Kidney capillary endothelial cell (primary cell): Measurements from ENCODE around the gene MMP24.
A peak's percentile ranks its signal among the peaks of the same experiment; 100 is the strongest.
"Not testable (repeated sequence)": the region's sequence is repeated elsewhere in the genome, so short reads cannot be mapped to it uniquely, and the experiment has no call there.

ENCODE experiments used
- DNase-seq: peaks from one replicate; pipeline ENCODE4 v3.0.0-alpha.2; 2018; ENCODE audit warnings: low spot score

The MMP24 gene

DNA sequence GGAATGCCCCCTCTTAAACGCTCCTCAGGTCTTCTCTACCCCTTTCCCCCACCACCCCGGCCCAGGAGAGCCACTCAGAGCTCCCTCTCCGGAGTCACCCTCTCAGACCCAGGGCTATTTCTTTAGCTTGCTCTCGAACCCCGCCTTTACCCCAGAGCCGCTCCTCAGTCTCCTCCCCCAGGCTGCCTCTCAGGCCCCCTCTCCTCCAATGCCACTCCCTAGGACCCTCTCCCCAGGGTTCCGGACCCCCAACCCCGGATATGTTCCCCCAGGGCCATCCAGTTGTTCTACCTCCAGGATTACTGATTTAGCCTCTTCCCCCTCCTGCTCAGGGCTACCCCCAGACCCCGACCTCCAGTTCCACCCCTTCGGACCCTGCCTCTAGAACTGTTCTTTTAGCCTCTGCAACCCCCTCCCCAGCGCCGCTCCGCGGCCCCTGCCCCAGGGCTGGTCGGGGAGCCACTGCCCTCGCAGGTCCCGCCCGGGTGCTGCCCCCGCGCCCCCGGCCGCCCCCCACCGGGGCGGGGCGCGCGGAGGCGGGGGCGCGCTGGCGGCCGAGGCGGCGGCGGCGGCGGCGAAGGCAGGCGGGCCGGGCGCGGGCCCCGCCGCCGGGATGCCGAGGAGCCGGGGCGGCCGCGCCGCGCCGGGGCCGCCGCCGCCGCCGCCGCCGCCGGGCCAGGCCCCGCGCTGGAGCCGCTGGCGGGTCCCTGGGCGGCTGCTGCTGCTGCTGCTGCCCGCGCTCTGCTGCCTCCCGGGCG is at the start of gene MMP24:
Gene MMP24 (plus strand): TSS at position 565 of the 758 bp plus-strand sequence. CDS start 49 bp downstream, at position 614.
- DNase-seq = no peak

- DNase-seq = no peak
Observed at GRCh38 chr20:35179292-35180212, 46.9 kb upstream of the MMP24 start.

GRCh38 chr20:35180266-35180665 is 46.2 kb upstream of the MMP24 start:
- DNase-seq = no peak

DNA sequence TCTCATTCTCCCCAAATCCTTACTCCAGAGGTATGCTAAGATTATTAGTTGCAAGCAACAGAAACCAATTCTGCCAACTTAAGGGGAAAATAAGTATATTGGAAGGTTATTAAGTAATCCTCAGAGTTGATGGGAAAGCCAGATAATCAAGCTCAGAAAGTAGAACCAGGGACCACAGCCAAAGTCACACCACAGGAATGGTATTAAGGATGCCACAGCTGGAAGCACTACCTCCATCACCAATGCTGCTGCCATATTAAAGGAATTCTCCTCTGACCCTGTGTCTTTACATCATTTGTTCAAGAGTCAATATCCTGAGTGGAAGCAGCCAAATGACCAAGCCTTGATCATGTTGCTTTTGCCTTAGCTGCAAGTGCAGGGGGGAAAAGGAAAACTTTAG is 44.8 kb upstream of the MMP24 start:
- no peak for DNase-seq

DNA sequence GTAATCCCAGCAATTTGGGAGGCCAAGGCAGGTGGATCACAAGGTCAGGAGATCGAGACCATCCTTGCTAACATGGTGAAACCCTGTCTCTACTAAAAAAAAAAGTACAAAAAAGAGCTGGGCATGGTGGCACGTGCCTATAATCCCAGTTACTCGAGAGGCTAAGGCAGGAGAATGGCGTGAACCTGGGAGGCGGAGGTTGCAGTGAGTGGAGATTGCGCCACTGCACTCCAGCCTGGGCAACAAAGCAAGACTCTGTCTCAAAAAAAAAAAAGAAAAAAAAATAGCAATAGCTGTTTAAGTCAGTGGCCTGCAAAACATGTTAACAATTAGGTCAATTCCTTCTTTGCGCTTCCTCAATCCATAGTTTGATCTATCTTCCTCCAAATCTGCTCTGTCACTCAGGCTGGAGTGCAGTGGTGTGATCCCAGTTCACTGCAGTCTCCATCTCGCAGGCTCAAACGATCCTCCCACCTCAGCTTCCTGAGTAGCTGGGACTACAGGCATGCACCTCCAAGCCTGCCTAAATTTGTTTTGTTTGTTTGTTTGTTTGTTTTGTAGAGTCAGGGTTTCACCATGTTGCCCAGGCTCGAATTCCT is 39.7 kb upstream of the MMP24 start:
- DNase-seq = not testable (repeated sequence)

DNA sequence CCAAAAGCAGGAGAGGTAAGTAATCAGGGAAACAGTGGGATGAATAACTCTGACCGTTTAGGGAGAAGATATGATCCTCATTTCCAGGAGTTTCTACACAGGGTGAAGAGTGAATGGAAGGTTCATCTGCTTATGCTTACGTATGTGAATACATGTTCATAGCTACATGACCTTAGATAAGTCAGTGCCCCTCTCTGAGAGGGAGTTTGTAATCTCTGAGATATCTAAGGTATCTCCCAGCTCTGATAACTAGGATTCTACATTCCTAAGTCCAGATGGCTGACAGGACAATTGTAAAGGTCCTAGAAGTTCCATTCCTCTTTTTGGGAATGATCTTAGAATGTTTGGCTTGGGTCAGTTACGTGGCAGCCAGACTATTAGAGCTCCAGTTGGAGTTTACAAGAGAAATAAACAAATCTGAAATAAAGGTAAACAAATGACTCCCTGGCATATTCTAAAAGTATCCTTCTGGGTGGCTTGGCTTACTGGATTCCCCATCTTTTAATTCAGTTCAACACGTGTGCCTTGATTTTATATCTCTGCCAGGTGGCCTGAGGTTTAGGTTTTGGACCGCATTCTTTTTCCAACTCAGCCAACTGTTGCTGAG is 38.8 kb upstream of the MMP24 start:
- no peak for DNase-seq

- DNase-seq = not testable (repeated sequence)
Observed at GRCh38 chr20:35189223-35189622, 37.3 kb upstream of the MMP24 start.

DNA sequence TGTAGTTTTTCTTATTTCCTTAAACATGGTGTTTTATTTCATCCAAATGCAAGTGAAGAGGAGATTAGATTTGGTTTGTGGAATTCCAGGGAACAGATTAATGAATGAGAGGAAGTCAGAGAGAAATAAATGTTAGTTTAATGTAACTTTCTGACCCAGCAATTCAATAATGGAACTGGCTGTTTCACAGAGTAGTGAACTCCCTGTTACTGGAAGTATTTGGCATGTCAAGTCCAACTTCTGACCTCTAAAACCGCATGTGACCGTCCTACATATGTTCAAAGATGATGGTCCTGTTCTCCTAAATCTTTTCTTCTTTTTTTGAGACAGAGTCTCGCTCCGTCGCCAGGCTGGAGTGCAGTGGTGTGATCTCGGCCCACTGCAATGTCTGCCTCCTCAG is 35.9 kb upstream of the MMP24 start:
- DNase-seq = no peak

DNA sequence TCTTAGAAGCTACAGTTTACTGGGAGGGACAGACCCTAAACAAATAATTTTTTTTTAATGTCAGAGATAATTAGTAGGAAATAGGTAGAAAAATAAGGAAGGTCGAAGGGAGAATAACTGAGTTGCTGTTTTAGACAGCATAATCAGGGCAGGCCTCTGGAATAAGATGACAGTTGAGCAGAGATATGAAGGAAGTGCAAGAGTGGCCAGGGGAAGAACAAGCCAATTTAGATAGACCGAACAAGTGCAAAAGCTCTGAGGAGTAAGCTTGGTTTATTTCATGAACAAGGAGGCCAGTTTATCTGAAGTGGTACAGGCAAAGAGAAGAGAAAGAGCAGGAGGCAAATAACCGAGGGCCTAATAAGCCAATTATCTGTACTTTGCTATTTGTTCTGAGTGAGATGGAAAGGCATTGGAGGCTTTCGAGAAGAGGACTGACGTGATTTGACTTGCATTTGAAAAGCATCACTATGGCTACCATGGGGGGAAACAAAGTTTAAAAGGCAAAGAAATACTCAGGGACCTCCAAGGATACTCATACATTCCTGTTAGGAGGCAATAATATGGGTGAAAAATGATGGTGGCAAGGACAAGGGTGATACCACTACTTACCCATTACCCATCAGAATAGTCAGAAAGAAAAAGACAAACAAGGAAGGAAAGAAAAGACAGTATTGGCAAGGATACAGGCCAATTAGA is 34.9 kb upstream of the MMP24 start:
- DNase-seq = no peak

GRCh38 chr20:35192118-35192872 is 34.2 kb upstream of the MMP24 start:
- no peak for DNase-seq

- DNase-seq = not testable (repeated sequence)
Observed at GRCh38 chr20:35193031-35193791, 33.3 kb upstream of the MMP24 start.

DNA sequence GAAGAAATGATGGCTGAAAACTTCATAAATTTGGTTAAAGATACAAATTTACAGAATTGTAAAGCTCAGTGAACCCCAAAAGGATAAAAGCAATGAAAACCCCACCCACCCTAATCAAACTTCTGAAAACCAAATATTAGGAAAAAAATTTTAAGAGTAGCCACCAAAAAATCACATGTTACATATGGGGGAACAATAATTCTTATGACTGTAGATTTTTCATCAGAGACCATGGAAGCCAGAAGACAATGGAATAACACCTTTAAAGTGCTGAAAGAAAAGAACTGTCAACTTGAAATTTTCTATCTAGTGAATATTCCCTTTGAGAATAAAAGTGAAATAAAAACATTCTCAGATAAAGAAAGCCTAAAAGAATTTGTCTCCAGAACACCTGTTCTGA is 30.2 kb upstream of the MMP24 start:
- no peak for DNase-seq

DNA sequence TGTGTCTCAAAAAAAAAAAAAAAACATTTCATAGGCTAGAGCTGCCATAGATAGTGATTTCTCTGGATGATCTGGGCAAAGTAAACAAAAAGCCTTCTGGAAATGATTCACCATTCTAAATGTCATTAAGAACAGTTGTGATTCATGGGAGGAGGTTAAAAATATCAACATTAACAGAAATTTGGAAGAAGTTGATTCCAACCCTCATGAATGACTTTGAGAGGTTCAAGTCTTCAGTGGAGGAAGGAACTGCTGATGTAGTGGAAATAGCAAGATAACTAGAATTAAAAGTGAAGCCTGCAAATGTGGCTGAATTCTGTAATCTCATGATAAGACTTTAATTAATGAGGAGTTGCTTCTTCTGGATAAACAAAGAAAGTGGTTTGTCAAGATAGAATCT is 26.8 kb upstream of the MMP24 start:
- DNase-seq = peak; percentile 18

DNA sequence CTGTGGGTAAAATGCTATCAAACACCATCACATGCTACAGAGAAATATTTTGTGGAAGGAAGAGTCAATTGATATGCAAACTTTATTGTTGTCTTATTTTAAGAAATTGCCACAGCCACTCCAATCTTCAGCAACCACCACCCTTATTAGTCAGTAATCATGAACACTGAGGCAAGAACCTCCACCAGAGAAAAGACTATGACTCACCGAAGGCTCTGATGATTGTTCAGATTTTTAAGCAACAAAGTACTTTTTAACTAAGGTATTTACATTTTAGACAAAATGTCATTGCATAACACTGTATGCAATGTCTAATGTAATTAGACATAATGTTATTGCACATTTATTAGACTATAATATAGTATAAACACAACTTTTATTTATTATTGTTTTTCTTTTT is 26.2 kb upstream of the MMP24 start:
- DNase-seq = peak; percentile 38

- DNase-seq = not testable (repeated sequence)
Observed at GRCh38 chr20:35201467-35201866, 25.0 kb upstream of the MMP24 start.

DNA sequence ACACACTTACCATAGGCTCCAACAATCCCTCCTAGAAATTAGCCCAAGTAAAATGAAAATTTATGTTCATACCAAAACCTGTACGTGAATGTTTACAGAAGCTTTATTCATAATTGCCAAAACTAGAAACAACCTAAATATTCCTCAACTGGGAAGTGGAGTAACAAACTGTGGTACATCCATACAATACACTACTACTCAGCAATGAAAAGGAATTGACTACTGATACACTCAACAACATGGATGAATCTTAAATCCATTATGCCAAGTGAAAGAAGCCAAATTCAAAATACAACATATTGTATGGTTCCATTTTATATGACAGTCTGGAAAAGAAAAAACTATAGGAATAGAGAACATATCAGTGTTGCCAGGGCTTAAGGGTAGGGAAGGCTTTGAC is 19.7 kb upstream of the MMP24 start:
- no peak for DNase-seq

- DNase-seq = peak; percentile 80
Observed at GRCh38 chr20:35207950-35208611, 18.4 kb upstream of the MMP24 start.

DNA sequence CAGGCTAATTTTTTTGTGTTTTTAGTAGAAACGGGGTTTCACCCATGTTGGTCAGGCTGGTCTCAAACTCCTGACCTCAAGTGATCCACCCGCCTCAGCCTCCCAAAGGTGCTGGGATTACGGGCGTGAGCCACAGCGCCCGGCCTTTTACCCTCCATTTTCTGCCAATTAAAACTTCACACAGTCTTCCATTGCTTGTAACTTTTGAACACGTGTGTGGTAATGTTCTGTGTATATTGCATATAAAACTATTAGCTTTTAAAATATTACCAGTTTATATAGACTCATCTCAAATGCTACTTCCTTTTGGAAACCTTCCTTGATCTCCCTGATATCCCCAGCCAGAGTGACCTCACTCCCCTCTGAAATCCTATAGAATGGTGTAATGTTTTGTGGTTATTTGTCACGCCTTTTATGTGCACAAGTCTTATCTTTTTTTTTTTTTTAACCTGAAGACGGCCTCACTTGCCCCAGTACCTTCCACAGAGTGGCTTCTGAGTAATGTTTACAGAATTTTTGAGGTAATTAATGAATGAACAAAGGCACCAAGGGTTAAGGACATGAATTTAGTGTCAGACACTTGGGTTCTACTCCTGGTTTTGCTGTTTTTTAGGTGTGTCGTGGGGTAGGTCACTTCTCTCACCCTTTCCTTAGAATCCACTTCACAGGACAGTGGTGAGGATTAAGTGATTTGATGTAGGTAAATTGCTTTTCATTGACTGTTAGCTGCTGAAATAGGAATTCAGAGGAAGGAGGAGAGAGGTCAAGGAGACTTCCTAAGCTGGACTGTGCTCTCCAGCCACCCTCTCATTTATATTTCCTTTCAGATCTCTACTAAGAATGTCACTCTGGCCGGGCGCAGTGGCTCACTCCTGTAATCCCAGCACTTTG is 11.2 kb upstream of the MMP24 start:
- no peak for DNase-seq

GRCh38 chr20:35216541-35216940 is 9.9 kb upstream of the MMP24 start:
- DNase-seq = no peak
